Stimulated activated CD8-positive, alpha-beta memory T cell treated with anti-CD3 and anti-CD28 coated beads, Interleukin-4, amount 100 ng/mL, for 4 hours (primary cell): ENCODE data around the gene SEC22A.
"Not testable (repeated sequence)": the region's sequence is repeated elsewhere in the genome, so short reads cannot be mapped to it uniquely, and the experiment has no call there.

Experiments used
- DNase-seq, 2 donors: peaks; one replicate each; pipeline ENCODE4 v3.0.0-alpha.2; 2020; ENCODE audit warnings: low read depth in 2 of 2, low spot score in 1 of 2

Gene SEC22A

DNA sequence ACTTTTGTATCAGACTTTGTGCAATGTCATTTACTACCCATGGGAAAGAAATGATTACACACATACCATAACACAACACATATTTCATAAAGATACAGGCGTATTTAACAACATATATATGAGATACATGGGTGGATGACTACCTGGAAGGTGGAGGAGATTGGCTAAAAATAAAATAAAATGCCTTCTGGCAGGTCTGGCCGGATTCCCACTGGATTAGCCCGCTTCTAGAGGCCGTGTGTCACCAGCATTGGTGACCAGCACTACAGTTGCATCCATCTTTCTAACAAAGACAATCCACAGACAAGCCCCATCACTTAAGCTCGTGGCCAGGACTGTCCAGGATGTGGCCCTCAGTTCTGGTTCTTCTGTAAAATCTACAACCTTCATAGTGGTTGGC is 21.0 kb upstream of the SEC22A start:
- DNase-seq = no peak

DNA sequence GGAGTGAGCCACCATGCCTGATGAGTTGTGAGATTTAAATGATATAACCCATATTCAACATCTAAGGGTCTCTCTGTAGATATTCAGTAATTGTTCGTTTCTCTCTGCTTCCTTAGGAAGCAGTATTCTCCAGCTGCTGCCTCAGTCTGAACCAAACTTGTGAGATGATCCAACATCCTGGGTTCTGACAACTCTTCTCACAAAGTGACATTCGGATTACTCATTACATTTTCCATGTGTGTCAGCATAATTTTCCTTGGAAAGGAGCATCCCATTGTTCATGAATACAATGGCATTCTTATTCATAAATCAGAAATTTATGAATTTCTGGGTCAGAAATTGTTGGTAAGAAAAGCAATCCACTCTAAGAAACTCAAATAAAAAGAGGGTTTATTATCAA is 15.0 kb upstream of the SEC22A start:
- DNase-seq = no peak

DNA sequence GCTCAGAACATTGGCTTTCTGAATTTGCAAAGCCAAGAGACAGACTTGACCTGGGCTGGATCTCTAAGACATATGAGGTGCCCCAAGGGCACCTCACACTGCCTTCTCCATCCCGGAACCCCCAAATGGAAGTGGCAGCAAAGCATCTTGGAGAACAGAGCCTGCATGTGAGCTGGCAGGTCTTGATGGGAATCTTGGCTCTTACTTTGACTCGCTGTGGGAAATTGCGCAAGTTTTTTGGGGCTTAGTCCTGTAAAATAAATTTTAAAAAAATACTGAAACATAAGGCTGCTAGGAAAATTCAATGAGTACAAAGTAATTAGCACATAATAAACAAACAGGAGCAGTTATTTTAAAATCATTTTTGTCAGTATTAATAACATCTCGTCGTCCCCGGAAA is 13.7 kb upstream of the SEC22A start:
- DNase-seq = no peak

DNA sequence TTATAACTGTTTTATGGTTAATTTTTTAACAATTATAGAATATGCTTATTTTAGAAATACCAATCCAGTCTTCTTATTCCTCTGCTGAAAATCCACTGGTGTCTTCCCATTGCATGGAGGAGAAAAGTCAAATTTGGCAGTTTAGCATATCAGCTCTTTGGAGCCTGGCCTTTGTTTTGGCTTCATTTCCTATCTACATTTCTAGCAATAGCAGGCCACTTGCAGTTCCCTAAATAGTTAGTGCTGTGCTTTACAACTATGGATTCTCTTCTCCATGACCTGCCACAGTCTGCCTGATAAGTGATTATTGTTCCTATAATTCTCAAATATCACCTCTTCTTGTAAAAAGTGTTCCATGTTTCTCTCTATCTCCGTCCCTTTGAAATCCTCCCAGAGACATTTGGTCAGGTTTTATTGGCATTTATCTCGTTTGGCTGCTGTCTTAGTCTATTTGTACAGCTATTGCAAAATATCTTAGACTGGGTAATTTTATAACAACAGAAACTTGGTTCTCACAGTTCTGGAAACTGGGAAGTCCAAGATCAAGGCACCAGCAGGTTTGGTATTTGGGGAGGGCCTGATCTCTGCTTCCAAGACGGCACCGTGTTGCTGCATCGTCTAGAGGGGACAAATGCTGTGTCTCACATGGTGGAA is 8.2 kb upstream of the SEC22A start:
- DNase-seq = no peak

DNA sequence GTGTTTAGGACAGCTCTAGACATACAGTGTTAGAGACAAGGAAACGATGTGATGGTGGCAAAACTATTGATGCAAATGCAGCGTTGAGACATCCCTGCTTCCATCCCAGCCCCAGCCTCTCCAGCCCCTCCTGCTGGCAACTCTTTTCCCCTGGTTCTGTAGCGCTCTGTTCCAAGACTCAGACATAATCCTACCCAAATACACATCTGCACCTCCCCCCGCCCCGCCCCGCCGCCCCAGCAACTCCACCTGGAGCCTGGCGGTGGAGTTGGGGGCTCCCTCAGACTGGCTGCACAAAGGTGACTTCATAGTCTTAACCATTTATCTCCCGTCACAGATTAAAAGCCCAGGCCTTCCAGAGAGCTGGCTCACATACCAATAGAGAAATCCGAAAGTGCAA is 7.2 kb upstream of the SEC22A start:
- no peak for DNase-seq

DNA sequence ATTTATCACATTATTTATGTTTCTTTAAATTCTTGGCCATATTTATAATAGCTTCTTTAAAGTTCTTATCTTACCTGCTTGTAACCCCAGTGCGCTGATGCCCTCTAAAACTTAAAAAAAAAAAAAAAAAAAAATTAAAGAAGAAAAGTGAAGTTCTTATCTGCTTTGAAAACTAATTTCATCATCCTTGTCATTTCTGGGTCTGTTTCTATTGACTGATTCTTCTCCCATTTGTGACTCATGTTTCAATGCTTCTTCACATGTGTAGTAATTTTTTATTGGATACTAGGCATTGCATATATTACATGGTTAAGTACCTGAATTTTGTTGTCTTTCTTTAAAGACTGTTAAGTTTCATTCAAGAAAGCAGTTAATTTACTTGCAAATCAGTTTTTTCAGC is 3.4 kb upstream of the SEC22A start:
- no peak for DNase-seq

DNA sequence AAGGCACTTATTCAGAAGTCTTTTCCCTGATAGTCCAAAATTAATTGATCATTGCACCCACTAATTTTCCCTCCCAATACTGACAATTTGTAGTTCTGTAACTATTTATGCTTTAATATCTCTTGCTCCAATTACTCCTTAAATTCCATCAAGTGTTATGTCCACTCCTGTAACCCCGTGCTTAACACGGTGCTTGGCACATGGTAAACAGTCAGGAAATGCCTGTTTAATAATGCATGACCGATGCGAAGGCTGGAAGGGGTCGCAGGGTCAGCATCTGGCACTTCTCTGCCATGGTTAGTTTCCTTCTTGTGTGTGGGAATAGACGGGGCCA is 553 bp upstream of the SEC22A start:
- no peak for DNase-seq

DNA sequence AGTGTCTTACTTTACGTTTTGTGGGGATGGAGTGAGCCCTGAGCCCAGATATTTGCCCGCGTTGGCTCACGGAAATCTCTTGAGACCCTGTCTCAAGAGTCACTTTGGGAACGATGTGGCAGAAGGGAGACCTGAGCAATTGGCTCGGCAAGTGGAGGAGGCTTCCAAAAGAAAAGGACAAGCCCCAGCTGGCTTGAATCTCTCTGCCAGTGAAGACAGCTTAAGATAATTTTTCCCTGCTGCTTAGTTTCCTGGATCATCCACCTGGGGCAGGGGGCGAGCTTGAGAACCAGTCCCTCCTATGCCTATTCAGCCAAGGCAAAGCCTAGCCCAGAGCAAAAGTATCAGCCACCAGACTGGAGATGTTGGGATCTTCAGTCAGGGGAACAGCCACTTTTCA is 708 bp downstream of the SEC22A start:
- DNase-seq = no peak

DNA sequence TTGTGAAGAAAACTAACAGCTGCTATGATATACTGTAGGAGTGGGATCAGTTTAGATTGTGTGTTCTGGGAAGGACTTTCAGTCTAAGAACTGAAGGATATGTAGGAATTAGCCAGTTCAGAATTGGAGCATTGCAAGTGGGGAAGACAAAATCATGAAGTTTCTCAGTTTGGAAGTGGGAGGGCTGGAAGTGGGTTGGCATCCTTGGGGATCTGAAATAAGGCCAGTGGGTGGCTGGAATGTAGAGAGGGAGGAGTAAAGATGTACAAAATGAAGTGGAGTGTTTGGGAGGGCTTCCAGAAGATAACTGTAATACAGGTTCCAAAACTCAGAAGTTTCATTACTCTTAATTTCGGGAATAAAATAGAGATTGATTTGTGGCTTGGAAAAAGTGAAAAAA is 17.2 kb downstream of the SEC22A start:
- DNase-seq = no peak

DNA sequence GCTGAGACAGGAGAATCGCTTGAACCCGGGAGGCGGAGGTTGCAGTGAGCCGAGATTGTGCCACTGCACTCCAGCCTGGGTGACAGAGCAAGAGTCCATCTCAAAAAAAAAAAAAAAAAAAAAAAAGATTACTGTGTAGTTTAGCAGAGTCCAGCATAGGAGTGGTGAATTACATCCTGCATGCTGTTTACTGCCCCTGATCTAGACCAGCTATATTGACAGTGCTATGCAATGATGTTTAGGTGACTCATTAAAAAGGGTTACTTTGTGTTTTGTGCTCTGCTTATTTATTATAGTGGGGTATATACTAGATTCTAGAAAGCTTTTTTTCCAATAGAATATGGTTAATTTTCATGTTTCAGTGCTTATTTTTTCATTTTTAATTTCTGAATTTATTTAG is 19.6 kb downstream of the SEC22A start:
- DNase-seq = not testable (repeated sequence)

DNA sequence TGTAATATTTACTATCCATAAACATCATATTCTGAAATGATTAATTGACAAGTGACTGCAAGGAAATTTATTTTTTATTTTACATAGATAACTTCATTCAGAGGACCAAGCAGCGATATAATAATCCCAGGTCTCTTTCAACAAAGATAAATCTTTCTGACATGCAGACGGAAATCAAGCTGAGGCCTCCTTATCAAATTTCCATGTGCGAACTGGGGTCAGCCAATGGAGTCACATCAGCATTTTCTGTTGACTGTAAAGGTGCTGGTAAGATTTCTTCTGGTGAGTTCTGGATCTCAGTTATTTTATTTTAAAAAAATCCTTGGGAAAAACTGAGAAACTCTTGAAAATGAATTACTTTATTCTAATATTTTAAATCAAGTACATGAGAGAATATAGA is 23.3 kb downstream of the SEC22A start:
- no peak for DNase-seq

DNA sequence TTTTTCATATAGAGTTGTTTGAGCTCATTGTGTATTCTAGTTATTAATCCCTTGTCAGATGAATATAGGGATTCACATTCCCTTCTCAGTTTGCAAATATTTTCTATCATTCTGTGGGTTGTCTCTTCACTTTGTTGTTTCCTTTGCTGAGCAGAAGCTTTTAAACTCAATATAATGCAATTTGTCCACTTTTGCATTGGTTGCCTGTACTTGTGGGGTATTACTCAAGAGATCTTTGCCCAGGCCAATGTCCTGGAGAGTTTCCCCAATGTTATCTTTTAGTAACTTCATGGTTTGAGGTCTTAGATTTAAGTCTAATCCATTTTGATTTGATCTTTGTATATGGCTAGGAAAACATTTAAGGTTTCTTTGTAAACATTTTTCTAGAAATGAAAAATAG is 24.8 kb downstream of the SEC22A start:
- DNase-seq = no peak

DNA sequence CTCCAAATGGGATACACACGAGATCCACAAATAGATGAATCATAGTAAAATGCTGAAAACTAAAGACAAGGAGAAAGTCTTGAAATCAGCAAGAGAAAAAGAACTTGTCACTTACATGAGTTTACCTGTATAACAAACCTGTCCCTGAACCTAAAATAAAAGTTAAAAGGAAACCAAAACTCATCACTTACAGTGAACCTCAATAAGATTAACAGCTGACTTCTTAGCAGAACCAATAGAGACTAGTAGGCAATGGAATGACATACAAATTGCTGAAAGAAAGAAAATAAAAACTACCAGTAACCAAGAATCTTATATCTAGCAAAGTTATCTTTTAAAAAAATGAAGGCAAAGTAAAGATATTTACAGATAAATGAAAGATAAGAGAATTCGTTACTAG is 27.4 kb downstream of the SEC22A start:
- DNase-seq = no peak

DNA sequence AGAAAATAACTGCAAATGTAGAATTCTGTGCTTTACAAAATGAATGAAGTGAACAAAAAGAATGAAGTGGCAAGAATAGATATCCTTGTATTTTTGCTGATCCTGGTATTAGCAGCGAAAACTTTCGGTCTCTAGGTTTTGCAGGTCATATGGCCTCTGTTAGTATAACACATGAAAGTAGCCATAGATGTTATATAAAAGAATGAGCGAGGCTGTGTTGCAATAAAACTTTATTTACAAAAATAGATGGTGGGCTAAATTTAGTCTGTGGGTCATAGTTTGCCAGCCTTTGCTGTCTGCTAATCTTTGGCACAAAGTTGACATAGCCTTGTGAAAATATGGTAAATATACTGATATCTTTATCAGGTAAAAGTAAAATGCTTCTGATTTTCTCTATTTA is 35.2 kb downstream of the SEC22A start:
- no peak for DNase-seq

DNA sequence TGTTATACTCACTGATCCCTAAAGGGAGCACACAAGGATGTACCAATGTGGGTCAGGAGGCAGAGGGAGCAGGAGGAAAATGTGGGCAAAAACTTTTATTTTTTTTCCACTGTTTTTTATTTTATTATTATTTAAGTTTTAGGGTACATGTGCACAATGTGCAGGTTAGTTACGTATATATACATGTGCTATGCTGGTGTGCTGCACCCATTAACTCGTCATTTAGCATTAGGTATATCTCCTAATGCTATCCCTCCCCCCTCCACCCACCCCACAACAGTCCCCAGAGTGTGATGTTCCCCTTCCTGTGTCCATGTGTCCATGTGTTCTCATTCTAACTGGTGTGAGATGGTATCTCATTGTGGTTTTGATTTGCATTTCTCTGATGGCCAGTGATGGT is 37.4 kb downstream of the SEC22A start:
- DNase-seq = not testable (repeated sequence)

DNA sequence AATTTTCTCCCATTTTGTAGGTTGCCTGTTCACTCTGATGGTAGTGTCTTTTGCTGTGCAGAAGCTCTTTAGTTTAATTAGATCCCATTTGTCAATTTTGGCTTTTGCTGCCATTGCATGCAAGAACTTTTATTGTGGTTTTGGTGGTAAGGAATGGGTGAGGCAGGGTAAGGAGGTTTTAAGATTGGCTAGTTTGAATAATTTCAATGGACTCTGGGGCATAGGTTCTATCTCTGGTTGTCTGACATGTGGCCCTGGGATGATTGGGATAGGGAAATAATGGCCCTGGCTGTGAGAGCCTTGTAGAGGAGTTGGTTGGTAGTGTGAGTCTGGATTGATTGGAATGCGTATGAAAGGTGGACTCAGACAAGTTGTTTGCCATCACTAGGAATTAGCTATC is 38.0 kb downstream of the SEC22A start:
- no peak for DNase-seq

DNA sequence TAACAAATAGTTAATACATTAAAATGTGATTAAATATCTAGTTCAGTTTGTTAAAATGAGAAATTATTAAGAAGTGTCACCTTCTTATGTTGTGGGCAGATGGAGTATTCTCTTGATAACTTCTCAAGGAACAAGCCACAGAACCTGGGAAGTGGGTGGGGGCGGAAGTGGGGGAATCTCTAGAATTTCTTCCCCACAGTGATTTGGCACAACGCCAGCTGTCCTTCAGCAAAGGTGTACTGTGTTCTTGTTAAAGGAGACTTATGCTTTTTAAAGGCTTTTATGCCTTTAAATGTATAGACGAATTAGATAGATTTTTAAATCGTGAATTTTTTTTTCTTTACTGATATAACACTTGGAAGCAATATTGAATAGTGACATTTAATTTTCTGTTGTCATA is 42.4 kb downstream of the SEC22A start:
- DNase-seq = no peak

DNA sequence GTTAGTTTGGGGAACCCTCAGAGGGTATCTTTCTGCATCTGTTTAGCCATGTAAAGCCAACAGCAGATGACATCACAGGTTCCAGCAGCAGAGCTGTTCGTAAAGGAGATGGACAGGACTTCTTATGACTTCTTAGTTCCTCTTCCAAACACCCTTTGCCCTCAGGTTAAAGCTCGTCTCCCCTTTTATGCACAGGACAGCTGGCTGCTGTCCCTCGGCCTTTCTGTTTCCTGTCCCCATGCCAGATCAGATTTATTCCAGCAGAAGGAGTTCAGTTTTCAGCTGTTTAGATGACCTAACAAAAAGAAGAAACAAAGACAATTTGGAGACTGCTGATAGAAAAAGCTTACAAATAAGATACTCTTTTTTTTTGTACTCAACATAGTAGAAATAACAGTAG is 45.1 kb downstream of the SEC22A start:
- no peak for DNase-seq

DNA sequence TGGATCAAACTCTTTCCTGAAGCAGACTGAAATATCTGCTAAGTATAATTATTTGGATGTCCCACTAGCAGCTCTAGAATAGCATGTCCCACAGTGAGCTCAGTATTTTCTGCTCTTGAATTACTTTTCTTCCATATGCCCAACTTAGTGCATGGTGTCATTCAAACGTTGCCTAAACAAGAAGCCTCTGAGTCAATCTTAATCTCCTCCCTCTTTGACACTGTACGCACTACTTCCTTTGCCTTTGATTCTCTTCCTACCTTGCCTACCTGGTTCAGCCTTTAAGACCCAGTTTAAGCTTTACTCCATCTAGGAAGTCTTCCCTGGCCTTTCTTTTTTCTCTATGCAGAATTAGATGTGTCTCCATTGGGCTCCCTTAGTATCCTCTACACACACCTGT is 54.5 kb downstream of the SEC22A start:
- DNase-seq = no peak

DNA sequence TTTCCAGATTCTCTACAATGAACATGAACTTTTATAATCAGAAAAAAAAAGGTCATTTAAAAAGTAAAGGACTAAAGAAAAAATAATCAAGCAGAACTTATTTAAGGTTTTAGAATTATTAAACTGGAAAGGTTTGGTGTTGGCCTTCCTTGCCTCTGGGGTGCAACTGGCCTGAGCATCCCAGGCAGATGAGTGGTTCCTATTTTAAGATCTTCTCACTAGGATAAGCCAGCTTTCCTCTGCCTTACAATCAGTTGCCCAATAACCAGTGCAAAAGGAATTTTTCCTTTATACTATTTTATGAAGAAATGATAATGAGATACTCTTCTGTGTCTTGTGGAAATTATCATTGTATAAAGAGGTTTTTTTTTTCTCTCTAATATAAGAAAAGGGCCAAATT is 56.6 kb downstream of the SEC22A start:
- no peak for DNase-seq

DNA sequence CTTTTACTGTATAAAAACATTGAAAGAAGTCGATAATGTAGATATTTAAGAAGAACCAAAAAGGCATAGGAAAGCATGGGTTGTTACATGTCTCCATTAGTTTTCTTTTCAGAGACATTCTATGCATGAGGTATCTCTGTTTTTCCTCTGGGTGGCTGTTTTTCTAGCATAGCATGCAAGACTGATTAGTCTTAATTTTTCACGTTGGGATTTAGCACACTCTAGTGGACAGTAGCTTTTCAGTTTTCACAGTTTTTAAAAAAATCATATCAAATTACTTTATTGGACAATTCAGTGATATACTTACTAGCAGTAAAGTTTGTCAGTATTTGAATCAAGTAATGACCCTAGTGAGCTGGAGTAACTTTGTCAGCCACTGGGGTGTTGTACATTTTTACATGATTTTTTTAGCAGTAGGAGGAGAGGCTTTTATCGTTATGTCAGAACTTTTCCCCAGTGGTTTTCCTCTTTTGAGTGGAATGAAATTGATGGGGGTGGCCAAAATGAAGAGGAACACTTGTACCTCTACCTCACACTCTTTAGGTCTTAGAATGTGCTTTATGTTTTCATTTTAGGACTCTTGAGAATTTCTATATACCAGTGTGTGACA is 57.2 kb downstream of the SEC22A start:
- DNase-seq = no peak

DNA sequence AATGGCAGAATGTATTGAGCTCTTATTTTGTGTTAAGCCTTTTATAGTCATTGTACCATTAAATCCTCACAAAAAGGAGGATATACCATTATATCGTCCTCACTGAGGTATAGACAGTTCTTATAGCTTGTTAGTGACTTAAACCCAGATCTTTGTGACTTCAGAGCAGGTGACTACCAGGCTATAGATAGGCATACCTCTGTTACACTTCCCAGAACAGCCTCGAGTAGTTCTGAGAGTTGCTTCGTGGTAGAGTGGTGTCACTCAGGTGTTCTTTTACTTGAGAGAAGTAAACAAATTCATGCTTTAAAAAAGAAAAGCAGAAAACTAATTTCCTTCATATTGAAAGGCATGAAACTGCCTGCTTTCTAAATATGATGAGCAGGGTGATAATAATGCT is 59.9 kb downstream of the SEC22A start:
- no peak for DNase-seq

DNA sequence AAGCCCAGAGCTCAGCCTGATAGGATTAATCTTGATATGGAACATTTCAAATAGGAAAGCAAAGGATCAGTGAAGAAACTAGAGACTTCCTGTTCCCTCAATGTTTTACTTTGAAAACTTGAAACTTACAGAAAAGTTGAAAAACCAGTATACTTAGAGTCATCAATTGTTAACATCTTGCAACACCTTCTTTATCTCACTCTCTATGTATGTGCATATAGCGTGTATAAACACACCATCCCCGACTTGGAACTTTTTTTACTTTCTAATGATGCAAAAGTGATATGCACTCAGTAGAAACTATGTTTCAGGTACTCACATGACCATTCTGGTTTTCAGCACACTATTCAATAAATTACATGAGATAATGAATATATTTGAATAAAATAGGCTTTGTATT is 60.5 kb downstream of the SEC22A start:
- no peak for DNase-seq

DNA sequence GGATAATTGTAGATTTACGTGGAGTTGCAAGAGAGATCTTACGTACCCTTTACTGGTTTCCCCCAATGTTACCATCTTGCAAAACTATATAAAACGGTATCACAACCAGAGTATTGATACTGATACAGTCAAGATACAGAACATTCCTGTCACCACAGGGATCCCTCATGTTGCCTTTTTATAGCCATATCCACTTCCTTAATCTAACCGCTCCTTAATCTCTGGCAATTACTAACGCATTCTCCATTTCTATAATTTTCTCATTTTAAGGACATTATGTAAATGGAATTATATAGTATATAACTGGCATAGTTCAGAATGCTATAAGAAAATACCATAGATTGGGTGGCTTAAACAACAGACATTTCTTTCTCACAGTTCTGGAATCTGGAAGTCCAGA is 61.1 kb downstream of the SEC22A start:
- DNase-seq = no peak
